HG03521 (cell line): ENCODE data around the gene ZNF579.

ENCODE experiments used
- ATAC-seq: cut with Tn5 transposase; IDR thresholded peaks from one replicate; pipeline ENCODE4 v1.9.1; 2021; ENCODE audit warnings: mild to moderate bottlenecking, moderate library complexity; ENCODE audit not compliant: unreplicated experiment

The ZNF579 gene

DNA sequence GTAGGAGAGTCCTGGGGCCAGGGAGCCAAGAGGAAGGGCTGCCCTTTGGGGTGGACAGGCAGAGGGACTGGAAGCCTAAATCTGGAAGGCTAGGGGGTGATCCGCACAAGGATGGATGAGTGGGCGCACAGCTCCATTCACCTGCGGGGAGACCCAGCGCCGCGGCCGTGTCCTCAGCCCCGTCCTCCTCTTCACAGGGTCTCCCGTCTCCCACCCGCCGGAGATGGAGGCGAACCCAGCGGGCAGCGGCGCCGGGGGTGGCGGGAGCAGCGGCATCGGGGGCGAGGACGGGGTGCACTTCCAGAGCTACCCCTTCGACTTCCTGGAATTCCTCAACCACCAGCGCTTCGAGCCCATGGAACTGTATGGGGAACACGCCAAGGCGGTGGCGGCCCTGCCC is 32.7 kb upstream of the ZNF579 start:
- no peak for ATAC-seq

DNA sequence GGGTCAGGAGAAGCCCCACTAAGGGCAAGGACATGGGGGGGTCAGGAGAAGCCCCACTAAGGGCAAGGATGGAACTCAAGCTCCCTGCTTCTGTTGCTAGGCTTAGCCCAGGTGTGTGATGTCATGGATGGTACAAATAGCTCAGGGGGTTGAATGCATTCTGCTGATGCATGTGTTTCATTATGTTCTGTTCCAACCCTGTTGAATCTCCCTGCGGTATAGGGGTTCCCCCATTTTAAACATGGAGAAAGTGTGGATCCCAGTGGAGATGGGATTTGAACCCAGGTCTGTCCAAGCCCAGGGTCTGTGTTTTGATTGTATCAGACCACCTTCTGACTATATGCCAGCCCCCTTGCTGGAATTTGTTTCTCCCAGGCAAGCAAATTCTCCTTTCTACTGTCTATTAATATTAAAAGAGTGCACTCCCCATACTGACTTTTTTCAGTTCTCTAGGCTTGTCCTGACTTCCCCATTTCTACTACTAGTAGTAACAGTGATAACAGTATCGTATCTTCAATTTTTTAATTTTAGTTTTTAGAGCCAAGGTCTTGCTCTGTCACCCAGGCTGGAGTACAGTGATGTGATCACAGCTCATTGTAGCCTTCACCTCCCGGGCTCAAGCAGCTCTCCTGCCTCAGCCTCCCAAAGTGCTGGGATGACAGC is 31.5 kb upstream of the ZNF579 start:
- no peak for ATAC-seq

DNA sequence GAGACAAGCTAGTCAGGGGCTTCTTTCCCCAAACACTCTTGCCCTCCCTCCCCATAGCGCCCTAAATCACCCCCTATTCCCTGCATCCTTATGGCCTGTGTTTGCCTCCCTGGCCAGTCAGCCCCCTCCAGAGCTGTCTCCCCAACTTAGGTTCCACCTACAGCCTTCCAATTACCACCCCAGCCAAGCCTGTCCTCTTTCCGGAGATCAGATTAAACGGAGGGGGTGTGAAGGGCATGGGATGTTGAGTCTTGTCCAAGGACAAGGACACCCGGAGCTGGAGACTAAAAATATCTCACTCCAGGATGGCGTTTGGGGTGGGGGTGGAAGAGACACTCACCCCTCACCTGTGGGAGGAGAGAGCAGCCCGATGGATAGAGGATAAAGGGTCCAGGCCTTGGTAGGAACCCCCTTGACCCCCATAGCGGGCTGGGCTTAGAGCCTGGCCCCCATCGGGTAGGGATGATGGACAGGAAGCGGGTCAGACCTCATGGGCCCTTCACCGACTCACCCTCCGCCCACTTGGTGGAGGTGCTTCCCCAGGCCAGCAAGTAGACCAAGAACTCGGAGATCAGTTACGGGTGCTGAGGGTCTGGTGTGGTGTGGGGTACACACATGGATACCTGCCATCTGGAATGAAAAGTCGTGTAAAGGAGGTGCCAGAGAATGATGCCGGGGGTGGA is 30.8 kb upstream of the ZNF579 start:
- no peak for ATAC-seq

DNA sequence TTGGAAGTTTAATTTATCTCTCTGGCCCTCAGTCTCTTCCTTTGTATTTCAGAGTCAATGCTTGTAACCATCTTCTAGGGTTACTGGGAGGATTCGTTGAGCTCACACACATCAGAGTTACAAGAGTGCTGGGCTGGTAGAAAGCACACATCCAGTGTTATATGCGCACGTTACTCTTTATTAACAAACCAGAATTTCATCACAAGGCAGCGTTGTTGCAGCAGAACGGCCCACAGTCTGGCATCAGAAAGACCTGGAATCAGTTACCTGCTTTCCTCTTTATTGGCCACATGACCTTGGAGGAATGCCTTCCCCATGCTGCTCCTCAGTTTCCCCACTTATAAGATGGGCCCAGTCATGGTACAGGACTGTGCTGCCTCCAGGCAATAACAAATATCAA is 28.7 kb upstream of the ZNF579 start:
- ATAC-seq, result no peak

DNA sequence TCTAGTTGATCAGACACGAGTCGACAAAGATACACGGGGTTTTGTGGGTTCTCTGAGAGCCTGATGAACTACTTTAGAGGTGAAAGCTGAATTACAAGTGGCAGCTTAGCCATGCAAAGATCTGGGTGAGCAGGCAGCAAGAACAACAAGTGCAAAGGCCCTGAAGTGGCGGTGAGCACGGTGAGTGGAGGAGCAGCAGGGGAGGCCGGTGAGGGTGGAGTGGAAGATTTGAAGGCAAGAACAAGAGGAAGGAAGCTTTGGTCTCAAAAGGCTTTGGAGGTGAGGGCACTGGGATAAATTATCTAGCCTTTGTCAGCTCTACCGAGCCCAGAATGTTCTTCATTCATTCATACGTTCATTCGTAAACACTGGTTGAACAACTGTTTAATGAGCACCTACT is 26.2 kb upstream of the ZNF579 start:
- no peak for ATAC-seq

DNA sequence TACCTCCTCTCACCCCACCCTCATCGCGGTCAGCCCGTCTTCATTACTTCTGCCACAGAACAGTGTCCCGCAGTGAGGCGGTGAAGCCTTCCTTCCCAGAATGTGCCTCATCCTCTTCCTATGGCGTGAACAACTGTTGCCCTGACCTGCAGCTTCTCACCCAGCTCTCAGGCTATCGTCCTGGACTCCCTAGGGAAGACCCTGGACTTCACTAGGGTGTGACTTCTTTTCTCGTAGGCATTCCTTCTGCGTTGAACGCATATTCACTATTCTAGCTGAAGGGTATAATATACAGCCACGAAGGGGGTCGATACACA is 25.8 kb upstream of the ZNF579 start:
- no peak for ATAC-seq

DNA sequence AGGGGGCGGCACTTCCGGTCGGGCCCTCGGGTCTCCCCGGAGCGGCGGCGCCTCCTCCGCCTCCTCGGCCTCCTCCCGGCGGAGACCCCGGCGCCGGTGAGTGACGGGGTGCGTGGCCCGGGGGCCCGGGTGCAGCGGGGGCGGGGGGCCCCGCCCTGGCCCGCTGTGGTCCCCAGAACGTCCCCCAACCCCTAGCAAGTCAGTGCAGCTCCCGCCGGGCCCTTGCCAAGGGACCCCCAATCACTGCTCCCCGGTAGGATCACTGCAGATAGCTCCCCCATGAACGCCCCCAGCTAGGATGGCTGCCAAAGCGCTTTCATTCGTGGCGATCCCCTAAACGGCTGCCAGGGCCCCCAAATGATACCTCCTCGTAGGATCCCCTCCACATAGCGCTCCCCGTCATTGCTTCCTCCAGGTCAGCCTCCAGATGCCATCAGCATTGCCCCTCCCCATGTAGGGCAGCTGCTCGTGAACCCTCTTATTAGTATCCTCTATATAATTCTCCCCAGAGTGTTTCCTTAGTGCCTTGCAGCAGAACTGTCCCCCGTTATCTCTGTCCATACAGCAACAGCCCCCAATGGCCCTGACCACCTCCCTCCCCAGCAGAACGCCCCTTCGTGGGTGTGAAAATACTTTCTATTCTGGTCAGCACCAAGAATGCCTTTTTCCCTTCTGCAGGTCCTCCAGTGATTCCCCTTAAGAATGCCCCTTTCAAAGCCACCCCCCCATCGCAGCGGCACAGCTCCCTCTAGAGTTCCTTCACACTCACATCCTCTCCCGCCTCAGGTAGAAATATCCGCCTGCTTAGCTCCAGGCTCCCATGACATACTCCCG is 25.2 kb upstream of the ZNF579 start, which contains the start of gene ZNF865:
Gene ZNF865 (plus strand): TSS at position 11 of the 834 bp plus-strand sequence. CDS start 7,972 bp downstream, outside the sequence.
- no peak for ATAC-seq

DNA sequence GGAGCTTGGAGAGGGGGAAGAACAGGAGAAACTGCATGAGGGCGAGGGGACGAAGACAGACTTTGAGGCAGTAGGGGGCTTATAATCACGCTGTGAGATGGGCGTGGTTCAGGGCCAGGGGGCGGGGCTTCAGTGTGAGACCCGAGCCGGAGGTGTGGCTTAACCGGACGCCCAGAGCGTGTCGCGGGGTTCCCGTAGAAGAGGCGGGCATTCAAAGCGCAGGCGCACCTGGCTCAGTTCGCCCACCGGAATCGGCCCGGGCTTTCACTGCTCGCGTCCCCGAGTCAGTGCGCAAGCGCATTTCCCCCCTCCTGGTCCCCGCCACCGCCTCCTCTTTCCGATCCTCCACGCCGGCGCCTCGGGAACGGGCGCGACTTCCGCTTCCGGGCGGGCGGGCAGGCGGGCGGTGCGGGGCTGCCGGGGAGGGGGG is 24.6 kb upstream of the ZNF579 start:
- peak; percentile 77 for ATAC-seq

DNA sequence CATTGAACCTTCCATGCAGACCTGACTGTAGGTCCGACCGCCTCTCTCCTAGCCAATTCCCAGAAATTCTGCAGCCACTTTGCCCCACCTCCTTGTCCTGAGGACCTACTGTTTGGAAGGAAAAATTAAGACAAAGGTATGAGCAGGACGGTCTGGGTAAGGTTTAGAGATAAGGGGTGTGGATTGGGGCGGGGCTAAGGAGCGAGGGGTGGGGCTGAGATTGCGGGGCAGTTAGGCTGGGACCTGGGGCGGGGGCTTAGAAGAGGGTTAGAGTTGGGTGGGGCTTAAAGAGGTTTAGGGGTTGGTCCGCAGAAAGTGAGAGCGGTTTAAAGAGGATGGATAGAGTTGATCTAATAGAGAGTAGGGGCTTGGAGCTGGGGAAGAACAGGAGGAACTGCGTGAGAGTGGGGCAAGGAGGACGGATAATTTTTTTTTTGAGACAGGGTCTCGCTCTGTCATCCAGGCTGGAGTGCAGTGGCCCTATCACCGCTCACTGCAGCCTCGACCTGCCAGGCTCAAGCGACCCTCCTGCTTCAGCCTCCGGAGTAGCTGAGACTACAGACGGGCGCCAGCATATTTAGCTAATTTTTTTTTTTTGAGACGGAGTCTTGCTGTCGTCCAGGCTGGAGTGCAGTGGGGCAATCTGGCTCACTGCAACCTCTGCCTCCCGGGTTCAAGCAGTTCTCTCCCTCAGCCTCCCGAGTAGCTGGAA is 23.1 kb upstream of the ZNF579 start:
- ATAC-seq, result no peak

DNA sequence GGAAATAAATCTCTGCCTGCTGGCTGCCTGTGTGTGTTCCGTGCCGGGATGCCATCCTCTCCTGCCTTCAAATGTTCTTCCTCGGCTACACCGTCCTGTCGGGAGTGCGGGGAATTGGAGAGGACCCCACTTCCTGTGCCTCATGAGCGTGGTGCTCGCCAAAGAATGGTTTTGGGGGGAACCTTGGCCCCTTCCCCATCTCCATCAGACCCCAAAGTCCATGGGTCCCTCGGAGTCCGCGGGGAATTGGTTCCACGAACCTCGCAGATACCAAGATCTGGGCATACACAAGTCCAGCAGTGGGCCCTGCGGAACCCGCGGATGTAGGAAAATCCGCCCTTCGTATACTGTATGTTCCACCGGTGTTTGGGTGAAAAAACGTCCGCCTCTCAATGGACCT is 22.5 kb upstream of the ZNF579 start:
- ATAC-seq, result no peak

DNA sequence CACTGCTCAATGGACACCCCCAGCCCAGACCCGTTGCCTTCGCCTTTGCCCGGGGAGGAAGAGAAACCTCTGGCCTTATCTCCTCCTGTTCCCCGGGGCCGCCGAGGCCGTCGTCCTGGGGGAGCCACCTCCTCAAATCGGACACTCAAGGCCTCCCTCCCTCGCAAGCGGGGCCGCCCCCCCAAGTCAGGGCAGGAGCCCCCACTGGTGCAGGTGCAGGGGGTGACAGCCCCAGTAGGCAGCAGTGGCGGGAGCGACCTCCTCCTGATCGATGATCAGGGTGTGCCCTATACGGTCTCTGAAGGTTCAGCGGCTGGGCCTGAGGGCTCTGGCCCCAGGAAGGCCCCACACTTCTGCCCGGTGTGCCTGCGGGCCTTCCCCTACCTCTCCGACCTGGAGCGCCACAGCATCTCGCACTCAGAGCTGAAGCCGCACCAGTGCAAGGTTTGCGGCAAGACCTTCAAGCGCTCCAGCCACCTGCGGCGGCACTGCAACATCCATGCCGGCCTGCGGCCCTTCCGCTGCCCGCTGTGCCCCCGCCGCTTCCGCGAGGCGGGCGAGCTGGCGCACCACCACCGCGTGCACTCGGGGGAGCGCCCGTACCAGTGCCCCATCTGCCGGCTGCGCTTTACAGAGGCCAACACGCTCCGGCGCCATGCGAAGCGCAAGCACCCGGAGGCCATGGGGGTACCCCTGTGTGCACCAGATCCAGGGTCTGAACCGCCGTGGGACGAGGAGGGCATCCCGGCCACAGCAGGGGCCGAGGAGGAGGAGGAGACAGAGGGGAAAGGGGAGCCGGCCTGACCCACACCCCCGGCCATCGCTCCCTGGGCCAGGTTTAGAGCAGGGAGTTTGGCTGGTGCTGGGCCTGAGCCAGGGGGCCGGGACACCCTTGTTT is 21.7 kb upstream of the ZNF579 start:
- ATAC-seq, result no peak

DNA sequence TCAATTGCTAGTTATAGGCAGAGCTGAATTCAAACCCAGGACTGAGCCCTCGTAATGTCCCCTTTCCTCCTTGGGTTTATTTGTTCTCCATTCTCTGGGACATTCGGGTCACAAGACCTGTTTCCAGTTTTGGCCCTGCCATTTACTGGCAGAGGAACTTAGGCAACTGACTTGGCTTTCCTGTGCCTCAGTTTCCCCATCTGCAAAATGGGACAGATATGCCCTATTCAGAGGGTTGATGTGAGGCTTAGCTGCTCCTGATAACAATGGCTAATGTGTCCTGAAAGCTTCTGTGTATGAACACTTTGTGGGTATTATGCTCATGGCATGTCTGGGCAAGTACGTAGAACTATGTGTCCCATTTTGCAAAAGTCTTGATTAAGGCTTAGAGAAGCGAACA is 20.4 kb upstream of the ZNF579 start:
- no peak for ATAC-seq

DNA sequence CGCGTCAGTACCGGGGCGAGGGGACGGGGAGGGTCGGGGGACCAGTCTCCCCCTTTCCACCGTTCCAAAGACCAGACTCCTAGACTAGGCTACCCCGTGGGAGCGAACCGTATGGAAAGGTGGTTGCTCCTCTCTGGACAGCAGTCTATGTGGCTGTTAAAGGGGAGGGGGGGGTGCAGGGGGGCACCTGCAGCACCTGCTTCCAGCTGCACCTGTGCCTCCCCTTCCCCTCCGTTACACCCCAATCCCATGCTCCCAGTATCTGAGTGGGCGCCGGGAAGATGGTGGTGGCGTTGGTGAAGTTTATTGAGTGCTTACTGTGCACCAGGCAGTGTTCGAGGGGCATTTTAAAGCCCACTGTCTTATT is 20.0 kb upstream of the ZNF579 start:
- no peak for ATAC-seq

DNA sequence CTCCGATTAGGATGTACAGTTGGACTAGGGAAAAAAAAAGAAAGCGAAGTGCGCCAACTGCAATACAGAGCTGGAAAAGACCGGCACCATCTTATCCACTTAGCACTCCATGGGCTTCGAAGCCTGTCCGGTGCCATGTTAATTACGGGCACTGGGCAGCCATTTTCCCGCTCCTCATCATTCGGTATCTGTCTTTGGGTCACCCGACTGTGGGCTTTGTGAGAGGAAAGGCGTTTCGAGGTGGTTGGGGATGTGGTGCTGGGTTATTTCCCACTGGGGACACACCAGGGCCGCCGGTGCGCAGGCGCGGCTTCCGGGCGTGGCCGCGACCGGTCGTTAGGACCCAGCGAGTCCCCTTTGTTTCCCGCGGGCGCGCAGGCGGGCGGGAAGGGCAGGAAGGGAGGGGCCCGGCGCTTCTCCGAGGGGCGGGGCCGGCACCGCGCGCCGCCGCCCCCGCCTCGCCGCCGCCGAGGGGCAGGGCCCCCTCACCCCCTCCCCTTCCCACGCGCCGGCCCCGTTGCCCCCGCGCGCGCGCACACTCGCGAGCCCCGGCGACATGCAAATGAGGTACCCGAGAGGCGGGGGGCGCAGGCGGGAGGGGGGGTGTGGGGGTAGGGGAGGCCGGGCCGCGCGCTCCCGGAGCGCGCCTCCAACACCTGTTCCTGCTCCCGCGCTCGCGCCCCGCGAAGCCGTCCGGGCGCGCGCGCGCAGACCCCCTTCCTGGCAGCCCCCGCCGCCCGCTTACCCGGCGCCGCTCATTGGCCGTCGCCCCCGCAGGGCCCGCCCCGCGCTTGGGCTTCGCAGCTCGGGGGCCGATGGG is 19.4 kb upstream of the ZNF579 start, which contains the start of gene ZNF524:
Gene ZNF524 (plus strand): TSS at position 447 of the 820 bp plus-strand sequence. CDS start 1,825 bp downstream, outside the sequence.
- ATAC-seq, result peak; percentile 36

DNA sequence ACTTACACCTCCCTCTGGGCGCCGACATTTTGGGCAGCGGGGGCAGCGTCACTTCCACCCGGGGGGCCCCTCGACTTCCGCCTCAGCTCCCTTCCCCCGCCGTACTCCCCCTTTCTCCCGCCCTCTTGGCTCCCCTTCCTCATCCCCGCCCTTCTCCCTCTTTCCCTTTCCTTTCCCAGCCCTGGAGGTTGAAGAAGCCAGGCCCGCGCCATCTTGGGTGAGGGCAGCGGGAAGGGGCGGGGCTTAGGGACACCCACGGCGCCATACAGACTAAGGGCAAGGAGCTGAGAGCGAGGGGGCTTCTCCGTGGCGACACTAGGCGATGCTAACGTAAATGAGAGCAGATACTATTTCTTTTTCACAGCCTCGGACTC is 18.8 kb upstream of the ZNF579 start, which contains the start of gene FIZ1:
Gene FIZ1 (minus strand): TSS at position 50 of the 374 bp plus-strand sequence. CDS start 1,652 bp downstream, outside the sequence.
- peak; percentile 48 for ATAC-seq

DNA sequence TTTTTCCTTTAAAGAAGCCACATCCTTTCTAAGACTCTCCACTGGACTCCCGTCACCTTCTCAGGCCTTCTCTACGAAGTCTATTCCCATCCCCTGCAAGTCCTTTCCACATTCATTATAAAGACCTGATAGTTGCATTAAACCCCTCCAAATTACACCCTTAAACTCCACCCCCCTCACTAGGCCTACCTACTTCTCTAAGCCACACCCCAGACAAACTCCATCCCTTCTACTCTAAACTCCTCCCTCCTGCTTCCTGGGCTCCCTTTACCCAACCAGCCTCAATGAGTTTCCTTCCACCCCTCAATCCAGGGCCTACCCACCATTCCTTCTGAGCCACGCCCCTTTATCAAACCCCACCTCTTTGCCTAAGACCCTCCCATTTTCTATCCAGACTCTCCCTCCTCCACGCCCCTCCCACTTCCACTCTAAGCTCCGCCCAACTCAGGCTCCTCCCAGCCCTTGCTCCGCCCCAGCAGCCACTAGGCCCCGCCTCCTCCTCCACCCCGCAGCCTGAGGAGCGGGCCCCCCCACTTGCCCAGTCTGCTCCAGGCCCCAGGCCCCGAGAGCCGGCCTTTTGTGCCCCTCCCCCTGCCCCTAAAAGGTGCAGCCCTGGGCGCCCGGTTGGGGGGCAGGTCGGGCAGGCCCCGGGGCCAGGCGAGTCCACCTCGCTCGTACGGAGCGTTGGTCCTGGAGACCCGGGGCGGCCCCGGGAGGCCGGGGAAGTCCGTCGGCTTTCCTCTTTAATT is 18.2 kb upstream of the ZNF579 start:
- ATAC-seq, result peak; percentile 44

DNA sequence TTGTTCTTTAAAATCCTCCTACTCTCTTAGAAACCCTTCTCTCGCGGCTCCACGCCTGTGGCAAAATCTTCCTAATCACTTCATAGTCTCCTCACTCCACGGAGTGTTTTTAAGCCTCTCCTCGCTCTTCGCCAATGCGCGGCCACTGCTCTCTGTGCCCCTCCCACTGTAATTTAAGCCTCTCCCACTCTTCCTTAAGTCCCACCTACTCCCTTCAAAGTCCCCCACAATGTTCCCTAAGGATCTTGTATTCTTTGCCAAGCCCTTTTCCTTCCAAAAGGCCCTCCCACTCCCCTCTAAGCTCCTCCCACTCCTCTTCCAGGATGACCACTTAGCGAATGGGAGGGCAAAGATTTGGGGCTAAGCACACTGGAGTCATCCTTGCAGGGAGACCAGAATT is 17.4 kb upstream of the ZNF579 start:
- ATAC-seq, result no peak

DNA sequence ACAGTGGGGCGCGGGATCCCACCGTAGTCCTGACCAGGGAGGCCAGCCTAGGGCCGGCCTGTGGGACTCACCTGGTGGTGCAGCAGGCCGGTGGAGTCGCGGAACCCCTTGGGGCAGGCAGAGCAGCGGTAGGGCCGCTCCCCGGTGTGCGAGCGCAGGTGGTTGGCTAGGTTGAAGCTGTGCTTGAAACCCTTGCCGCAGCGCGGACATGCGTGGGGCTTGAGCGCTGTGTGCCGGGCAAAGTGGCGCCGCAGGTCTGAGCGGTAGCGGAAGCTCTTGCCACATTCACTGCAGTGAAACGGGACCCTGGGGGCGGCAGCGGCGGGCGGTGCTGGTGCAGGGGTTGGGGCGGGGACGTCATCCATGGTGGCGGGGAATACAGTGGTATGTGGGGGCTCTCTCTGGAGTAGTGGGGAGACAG is 16.9 kb upstream of the ZNF579 start:
- no peak for ATAC-seq
